Osteocyte (in vitro differentiated cells): ENCODE results near the gene ZNF429. TPM values are rescaled to one million over a fixed set of nuclear protein-coding genes. Genes with fewer than 3 reads are reported as not detected.

Source experiments
- DNase-seq: peaks from one replicate; pipeline ENCODE4 v3.0.0; 2021; ENCODE audit warnings: mixed read lengths; ENCODE audit not compliant: unreplicated experiment; ENCODE audit errors: extremely low spot score
- H3K27ac Mint-ChIP-seq: one replicate; pipeline ENCODE4 v1.8.0; 2021; ENCODE audit warnings: mild to moderate bottlenecking, mixed read lengths; ENCODE audit not compliant: unreplicated experiment
- H3K27me3 Mint-ChIP-seq: one replicate; pipeline ENCODE4 v1.8.0; 2021; ENCODE audit warnings: mixed read lengths; ENCODE audit not compliant: unreplicated experiment
- H3K36me3 Mint-ChIP-seq: one replicate; pipeline ENCODE4 v1.8.0; 2021; ENCODE audit warnings: mixed read lengths; ENCODE audit not compliant: unreplicated experiment
- H3K4me1 Mint-ChIP-seq: one replicate; pipeline ENCODE4 v1.8.0; 2021; ENCODE audit warnings: mixed read lengths; ENCODE audit not compliant: unreplicated experiment
- H3K4me3 Mint-ChIP-seq: one replicate; pipeline ENCODE4 v1.8.0; 2021; ENCODE audit warnings: mild to moderate bottlenecking, moderate library complexity, mixed read lengths; ENCODE audit not compliant: unreplicated experiment
- H3K9me3 Mint-ChIP-seq: one replicate; pipeline ENCODE4 v1.8.0; 2021; ENCODE audit warnings: mixed read lengths; ENCODE audit not compliant: unreplicated experiment
- total RNA-seq: library from RNA; stranded (reverse); gene quantifications from 2 replicates; pipeline ENCODE4 v1.2.1, GENCODE V29; 2021
- TF ChIP-seq, protein P1 (sequence below): fragments of 200-600 bp; sonication (generic); IDR thresholded peaks from 2 replicates; pipeline ENCODE4 v1.5.0; 2021; ENCODE audit warnings: antibody characterized with exemption, mild to moderate bottlenecking, moderate library complexity

Gene ZNF429
- total RNA-seq, 1 donor from 2014 or later: 8.7 TPM

DNA sequence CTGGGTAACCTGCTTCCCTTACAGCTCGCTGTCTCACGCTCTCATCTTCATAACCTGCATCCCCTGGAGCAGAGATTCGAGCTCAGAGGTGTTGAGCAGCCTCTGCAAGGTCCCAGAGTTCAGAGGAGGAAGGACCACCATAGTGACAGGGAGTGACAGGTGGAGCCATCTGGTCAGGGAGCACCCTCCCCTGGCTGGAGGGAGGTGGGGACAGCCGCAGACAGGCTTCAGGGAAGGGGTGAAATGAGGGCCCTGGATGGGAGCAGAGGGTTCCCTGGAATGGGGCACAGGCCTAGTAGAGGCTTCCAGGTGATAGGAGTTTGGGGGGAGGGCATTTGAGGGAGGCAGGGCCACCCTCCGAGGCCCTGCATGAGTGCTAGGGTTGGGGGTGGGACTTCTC is 82.1 kb downstream of the ZNF429 start:
- no peaks in the 10 kb centered on the region for H3K27me3 Mint-ChIP-seq
- H3K4me3 Mint-ChIP-seq: no peak overlapping the region
- H3K4me1 Mint-ChIP-seq: no peaks in the 10 kb centered on the region
- H3K36me3 Mint-ChIP-seq: no peaks in the 10 kb centered on the region
- peaks cover 32% of the 10 kb centered on the region for H3K9me3 Mint-ChIP-seq
- TF ChIP-seq, protein P1, sequence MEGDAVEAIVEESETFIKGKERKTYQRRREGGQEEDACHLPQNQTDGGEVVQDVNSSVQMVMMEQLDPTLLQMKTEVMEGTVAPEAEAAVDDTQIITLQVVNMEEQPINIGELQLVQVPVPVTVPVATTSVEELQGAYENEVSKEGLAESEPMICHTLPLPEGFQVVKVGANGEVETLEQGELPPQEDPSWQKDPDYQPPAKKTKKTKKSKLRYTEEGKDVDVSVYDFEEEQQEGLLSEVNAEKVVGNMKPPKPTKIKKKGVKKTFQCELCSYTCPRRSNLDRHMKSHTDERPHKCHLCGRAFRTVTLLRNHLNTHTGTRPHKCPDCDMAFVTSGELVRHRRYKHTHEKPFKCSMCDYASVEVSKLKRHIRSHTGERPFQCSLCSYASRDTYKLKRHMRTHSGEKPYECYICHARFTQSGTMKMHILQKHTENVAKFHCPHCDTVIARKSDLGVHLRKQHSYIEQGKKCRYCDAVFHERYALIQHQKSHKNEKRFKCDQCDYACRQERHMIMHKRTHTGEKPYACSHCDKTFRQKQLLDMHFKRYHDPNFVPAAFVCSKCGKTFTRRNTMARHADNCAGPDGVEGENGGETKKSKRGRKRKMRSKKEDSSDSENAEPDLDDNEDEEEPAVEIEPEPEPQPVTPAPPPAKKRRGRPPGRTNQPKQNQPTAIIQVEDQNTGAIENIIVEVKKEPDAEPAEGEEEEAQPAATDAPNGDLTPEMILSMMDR: no peak
- no peak overlapping the region for H3K27ac Mint-ChIP-seq
- DNase-seq: no peak

DNA sequence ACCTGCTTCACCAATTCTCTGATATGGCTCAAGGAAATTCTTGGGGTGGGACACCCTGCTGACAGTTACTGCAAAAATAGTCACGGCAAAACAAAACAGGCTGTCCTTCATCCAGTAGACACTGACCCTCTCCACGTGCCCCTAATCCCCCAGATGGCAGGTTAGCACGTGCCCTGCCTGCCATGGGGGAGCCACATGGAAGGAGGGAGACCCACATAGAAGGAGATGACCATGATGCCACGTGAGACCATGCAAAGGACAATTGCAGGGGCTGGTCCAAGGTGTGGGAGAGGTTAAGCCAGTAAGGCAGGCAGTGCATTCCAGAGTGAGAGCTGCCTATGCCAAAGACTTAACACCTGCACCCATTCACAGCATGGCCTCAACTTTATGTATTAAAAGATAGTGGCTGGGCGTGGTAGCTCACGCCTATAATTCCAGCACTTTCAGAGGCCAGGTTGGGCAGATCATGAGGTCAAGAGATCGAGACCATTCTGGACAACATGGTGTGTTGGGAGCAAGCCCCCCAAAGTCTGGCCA is 82.7 kb downstream of the ZNF429 start:
- TF ChIP-seq, protein P1: no peak
- H3K27me3 Mint-ChIP-seq: no peaks in the 10 kb centered on the region
- H3K4me3 Mint-ChIP-seq: no peak overlapping the region
- H3K36me3 Mint-ChIP-seq: no peaks in the 10 kb centered on the region
- DNase-seq: no peak
- peaks cover 29% of the 10 kb centered on the region for H3K9me3 Mint-ChIP-seq
- H3K27ac Mint-ChIP-seq: no peak overlapping the region
- no peaks in the 10 kb centered on the region for H3K4me1 Mint-ChIP-seq

DNA sequence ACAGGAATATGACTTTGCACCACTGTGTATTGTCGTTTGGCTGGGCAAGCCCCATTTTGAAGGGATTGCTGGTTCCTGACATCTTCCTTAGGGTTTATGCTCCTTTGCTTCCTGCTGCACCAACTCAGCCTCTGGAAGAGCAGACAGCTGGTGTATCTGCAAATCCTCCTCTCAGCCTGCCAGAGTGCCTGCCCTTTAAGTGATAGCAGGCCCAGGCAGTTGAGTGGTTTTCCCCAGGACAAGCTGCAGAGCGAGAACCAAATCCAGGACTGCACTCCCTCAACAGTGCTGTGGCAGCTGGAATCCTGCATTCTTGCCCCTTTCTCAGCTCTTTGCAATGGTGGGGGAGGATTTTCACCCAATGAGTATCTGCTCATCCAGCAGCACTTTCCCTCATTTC is 85.5 kb downstream of the ZNF429 start:
- DNase-seq: no peak
- Mint-ChIP-seq H3K4me1 (no peaks in the 10 kb centered on the region), H3K9me3 (peaks cover 28% of the 10 kb centered on the region), H3K27me3 (no peaks in the 10 kb centered on the region), H3K36me3 (no peaks in the 10 kb centered on the region), H3K27ac (no peak overlapping the region), H3K4me3 (no peak overlapping the region)
- TF ChIP-seq, protein P1: no peak

DNA sequence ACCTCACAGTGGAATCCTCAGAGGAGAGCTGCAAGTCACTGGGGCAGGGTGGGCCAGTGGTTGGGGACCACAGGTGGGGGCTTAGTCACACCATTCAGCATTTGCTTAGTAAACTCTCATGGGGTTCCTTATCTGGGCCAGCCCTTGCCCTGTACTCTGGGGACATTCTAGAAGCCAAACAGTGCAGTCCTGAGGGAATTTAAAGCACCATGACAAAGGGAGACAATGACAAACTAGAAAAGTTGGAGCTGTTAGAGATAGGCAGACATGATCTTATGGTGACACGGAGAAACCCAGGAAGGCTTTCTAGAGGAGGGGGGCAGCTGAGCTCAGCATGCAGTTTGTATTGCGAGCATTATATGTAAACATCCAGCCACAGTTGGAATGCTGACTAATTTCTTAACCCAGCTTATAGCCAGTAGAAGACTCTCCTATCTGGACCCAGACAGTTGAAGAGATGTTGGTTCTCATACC is 87.6 kb downstream of the ZNF429 start:
- TF ChIP-seq, protein P1: no peak
- Mint-ChIP-seq H3K4me1 (no peaks in the 10 kb centered on the region), H3K4me3 (no peak overlapping the region), H3K9me3 (peaks cover 34% of the 10 kb centered on the region), H3K36me3 (no peaks in the 10 kb centered on the region), H3K27me3 (no peaks in the 10 kb centered on the region), H3K27ac (no peak overlapping the region)
- no peak for DNase-seq

DNA sequence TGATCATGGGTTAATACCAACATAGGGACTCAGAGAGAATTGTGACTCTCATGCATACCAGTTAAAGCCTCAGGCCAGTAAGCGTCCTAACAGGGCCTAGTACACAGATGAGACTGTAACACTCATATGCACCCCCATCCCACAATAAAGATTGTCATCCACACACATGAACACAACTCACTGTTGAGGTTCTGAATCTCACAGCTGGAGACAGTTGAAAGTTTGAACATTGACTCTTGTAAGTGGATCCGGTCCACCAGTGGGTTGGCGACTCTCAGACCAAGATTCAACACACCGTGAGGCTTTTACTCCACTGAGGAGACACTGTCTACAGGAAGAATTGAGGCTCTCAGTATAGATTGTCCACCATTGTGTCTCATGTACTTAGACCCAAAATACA is 88.1 kb downstream of the ZNF429 start:
- no peak for DNase-seq
- Mint-ChIP-seq H3K9me3 (peaks cover 34% of the 10 kb centered on the region), H3K27me3 (no peaks in the 10 kb centered on the region), H3K36me3 (no peaks in the 10 kb centered on the region), H3K4me1 (no peaks in the 10 kb centered on the region), H3K4me3 (no peak overlapping the region), H3K27ac (no peak overlapping the region)
- TF ChIP-seq, protein P1: no peak
